Vagina (tissue), 2 donors: Measurements from ENCODE around the gene DCTN2.
"Not testable (repeated sequence)": the region's sequence is repeated elsewhere in the genome, so short reads cannot be mapped to it uniquely, and the experiment has no call there.

ENCODE experiments used
- POLR2AphosphoS5 ChIP-seq, 2 donors: sonication (generic); formaldehyde crosslinking; IDR thresholded peaks; one replicate each; pipeline ENCODE4 v1.9.0; 2017; ENCODE audit warnings: antibody characterized with exemption in 2 of 2, mild to moderate bottlenecking in 2 of 2, low read depth in 1 of 2; ENCODE audit not compliant: insufficient read depth in 1 of 2
- TF ChIP-seq, protein P1 (sequence below), 3 experiments: fragments of 450-650 bp in 2 of 3; fragments of 200-600 bp in 1 of 3; sonication (generic) in 1 of 3; IDR thresholded peaks; one replicate each; pipeline ENCODE4 v1.5.1; 2017 to 2019; ENCODE audit warnings: antibody characterized with exemption in 3 of 3, mild to moderate bottlenecking in 2 of 3, moderate library complexity in 2 of 3

- TF ChIP-seq, protein P1, sequence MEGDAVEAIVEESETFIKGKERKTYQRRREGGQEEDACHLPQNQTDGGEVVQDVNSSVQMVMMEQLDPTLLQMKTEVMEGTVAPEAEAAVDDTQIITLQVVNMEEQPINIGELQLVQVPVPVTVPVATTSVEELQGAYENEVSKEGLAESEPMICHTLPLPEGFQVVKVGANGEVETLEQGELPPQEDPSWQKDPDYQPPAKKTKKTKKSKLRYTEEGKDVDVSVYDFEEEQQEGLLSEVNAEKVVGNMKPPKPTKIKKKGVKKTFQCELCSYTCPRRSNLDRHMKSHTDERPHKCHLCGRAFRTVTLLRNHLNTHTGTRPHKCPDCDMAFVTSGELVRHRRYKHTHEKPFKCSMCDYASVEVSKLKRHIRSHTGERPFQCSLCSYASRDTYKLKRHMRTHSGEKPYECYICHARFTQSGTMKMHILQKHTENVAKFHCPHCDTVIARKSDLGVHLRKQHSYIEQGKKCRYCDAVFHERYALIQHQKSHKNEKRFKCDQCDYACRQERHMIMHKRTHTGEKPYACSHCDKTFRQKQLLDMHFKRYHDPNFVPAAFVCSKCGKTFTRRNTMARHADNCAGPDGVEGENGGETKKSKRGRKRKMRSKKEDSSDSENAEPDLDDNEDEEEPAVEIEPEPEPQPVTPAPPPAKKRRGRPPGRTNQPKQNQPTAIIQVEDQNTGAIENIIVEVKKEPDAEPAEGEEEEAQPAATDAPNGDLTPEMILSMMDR (IDR thresholded peaks at IDR 0.05), result not testable (repeated sequence)
- TF ChIP-seq POLR2AphosphoS5 (IDR thresholded peaks at IDR 0.05; ENCODE audit: insufficient read depth in 1 of 2, low read depth in 1 of 2), result not testable (repeated sequence)
These were observed 44.6 kb downstream of the DCTN2 start for GRCh38 chr12:57502311-57502969.
